Vagina (tissue), 2 donors: ENCODE results near the gene CHRDL2.

Experiments used
- CTCF ChIP-seq, 3 experiments: fragments of 450-650 bp in 2 of 3; fragments of 200-600 bp in 1 of 3; sonication (generic) in 1 of 3; IDR thresholded peaks; one replicate each; pipeline ENCODE4 v1.5.1; 2017 to 2019; ENCODE audit warnings: antibody characterized with exemption in 3 of 3, mild to moderate bottlenecking in 2 of 3, moderate library complexity in 2 of 3
- POLR2A ChIP-seq, 2 donors: fragments of 450-650 bp; IDR thresholded peaks; one replicate each; pipeline ENCODE4 v1.6.1; 2017; ENCODE audit warnings: antibody characterized with exemption in 2 of 2, mild to moderate bottlenecking in 2 of 2, moderate library complexity in 2 of 2

DNA sequence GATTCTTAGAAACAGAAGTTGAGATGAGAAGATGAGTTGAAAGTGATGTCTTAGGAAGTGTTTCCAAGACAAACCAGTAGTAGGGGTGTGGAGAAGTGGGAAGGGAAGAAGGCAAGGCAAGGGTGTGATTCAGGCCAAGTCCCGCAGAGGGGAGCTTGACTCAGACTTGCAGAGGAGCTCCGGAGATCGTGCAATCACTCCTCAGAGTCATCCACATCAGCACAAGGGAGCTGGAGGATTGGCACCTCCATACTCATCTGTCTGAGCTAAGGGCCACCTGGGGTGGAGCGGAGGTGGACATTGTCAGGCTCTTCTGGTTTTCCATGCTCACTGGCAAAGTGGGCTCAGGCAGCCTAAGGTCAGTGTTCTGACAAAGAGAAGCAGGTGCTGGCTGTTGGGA, 44.4 kb downstream of the CHRDL2 start:
- TF ChIP-seq POLR2A (IDR thresholded peaks at IDR 0.05) (no peak), CTCF (IDR thresholded peaks at IDR 0.05) (no peak)
